GM23338 (cell line): ENCODE data around the gene SLC25A34.

Source experiments
- CTCF ChIP-seq, 2 experiments: fragments of 200-600 bp in 1 of 2; sonication (generic) in 1 of 2; conservative IDR thresholded peaks; 2 replicates each; pipeline versions ENCODE4 v1.5.1 to v1.6.1; 2016 to 2017; ENCODE audit warnings: antibody characterized with exemption in 2 of 2, low read depth in 2 of 2, mild to moderate bottlenecking in 2 of 2, moderate library complexity in 1 of 2
- EZH2 ChIP-seq: fragments of 200-600 bp; sonication (generic); IDR thresholded peaks from one replicate; pipeline ENCODE4 v1.8.0; 2017; ENCODE audit warnings: antibody characterized with exemption, mild to moderate bottlenecking, low read depth; ENCODE audit not compliant: unreplicated experiment
- EZH2phosphoT487 ChIP-seq: fragments of 200-600 bp; sonication (generic); IDR thresholded peaks from one replicate; pipeline ENCODE4 v1.8.1; 2018; ENCODE audit warnings: antibody characterized with exemption; ENCODE audit not compliant: unreplicated experiment
- JUNB ChIP-seq: IDR thresholded peaks from one replicate; pipeline ENCODE4 v1.6.1; 2016; ENCODE audit warnings: antibody characterized with exemption; ENCODE audit not compliant: unreplicated experiment
- NANOG ChIP-seq: IDR thresholded peaks from 2 replicates; pipeline ENCODE4 v1.6.1; 2016; ENCODE audit warnings: antibody characterized with exemption, borderline replicate concordance
- POLR2AphosphoS5 ChIP-seq: IDR thresholded peaks from 2 replicates; pipeline ENCODE4 v1.6.1; 2016; ENCODE audit warnings: antibody characterized with exemption, low read depth
- REST ChIP-seq: IDR thresholded peaks from one replicate; pipeline ENCODE4 v1.6.1; 2018; ENCODE audit warnings: antibody characterized with exemption; ENCODE audit not compliant: unreplicated experiment

- TF ChIP-seq CTCF (conservative IDR thresholded peaks at IDR 0.05; ENCODE audit: low read depth in 2 of 2) (no peak), JUNB (no peak), EZH2 (no peak), EZH2phosphoT487 (no peak), NANOG (no peak), REST (no peak), POLR2AphosphoS5 (no peak)
These were observed 587 bp upstream of the SLC25A34 start for GRCh38 chr1:15735304-15736037.
